Lower lobe of right lung (tissue), 2 donors: ENCODE measurements around the gene RABL3. TPM values are rescaled to one million over a fixed set of nuclear protein-coding genes. Genes with fewer than 3 reads are reported as not detected.
"Not testable (repeated sequence)": the region's sequence is repeated elsewhere in the genome, so short reads cannot be mapped to it uniquely, and the experiment has no call there.

Experiments used
- ATAC-seq, 2 donors: fragments of 200-7000 bp; cut with Tn5 transposase; one replicate each; pipeline ENCODE4 v1.9.1; 2020 to 2022; ENCODE audit warnings: mild to moderate bottlenecking in 2 of 2, moderate library complexity in 2 of 2
- DNase-seq: peaks from one replicate; pipeline ENCODE4 v3.0.0-alpha.2; 2020
- H3K27ac ChIP-seq: fragments of 200-600 bp; one replicate; pipeline ENCODE4 v1.8.0; 2022
- H3K27me3 ChIP-seq: fragments of 200-600 bp; one replicate; pipeline ENCODE4 v1.8.0; 2022; ENCODE audit warnings: low read depth
- H3K36me3 ChIP-seq: fragments of 200-600 bp; one replicate; pipeline ENCODE4 v1.8.0; 2022; ENCODE audit warnings: mild to moderate bottlenecking
- H3K4me1 ChIP-seq: fragments of 200-600 bp; one replicate; pipeline ENCODE4 v1.8.0; 2022
- H3K4me3 ChIP-seq: fragments of 200-600 bp; one replicate; pipeline ENCODE4 v1.8.0; 2022; ENCODE audit warnings: mild to moderate bottlenecking
- H3K9me3 ChIP-seq: fragments of 200-600 bp; one replicate; pipeline ENCODE4 v1.8.0; 2022
- intact Hi-C: fragments of 100-400 bp; cut with DNase I; formaldehyde crosslinking; loops from one replicate; pipeline ENCODE4 v1.11.0; 2022
- total RNA-seq: library from RNA; stranded (reverse); fragmentation: NEBNext Ultra II Directional; extraction: Animal tissue kit (Norgen Biotek cat#: 25700); gene quantifications from one replicate; pipeline ENCODE4 v1.2.1, GENCODE V29; 2021
- TF ChIP-seq, protein P1 (sequence below): fragments of 200-600 bp; IDR thresholded peaks from one replicate; pipeline ENCODE4 v1.8.0; 2022; ENCODE audit warnings: antibody characterized with exemption, mild to moderate bottlenecking
- donor health status: DM: no; HTN: yes; CAD: no; lungs with severe emphysema.

The RABL3 gene
- total RNA-seq, 1 donor from 2014 or later, result 24.5 TPM

DNA sequence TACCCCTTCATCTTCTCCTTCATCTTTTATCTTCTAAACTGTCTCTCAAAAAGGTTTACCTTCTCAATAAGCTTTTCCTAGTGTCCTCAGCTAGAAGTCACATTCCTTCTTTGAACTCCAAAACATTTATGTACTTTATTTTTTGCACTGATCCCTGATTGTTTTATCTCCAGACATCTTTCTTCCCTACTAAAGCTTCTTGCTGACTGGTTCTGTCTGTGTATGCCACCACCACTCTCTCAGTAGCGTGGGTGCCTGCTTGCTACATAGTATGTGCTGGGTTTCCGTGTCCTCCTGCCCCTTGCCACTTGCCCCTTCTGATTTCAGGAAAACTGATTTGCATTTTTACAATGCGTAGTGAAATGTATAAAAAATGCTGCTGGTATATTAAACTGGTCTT lies 24.3 kb upstream of the RABL3 start:
- no peak for ATAC-seq
- no peak overlapping the region for H3K4me3 ChIP-seq
- peaks cover 7% of the 10 kb centered on the region for H3K4me1 ChIP-seq
- TF ChIP-seq, protein P1, sequence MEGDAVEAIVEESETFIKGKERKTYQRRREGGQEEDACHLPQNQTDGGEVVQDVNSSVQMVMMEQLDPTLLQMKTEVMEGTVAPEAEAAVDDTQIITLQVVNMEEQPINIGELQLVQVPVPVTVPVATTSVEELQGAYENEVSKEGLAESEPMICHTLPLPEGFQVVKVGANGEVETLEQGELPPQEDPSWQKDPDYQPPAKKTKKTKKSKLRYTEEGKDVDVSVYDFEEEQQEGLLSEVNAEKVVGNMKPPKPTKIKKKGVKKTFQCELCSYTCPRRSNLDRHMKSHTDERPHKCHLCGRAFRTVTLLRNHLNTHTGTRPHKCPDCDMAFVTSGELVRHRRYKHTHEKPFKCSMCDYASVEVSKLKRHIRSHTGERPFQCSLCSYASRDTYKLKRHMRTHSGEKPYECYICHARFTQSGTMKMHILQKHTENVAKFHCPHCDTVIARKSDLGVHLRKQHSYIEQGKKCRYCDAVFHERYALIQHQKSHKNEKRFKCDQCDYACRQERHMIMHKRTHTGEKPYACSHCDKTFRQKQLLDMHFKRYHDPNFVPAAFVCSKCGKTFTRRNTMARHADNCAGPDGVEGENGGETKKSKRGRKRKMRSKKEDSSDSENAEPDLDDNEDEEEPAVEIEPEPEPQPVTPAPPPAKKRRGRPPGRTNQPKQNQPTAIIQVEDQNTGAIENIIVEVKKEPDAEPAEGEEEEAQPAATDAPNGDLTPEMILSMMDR, result no peak
- H3K9me3 ChIP-seq, result no peaks in the 10 kb centered on the region
- peaks cover 9% of the 10 kb centered on the region for H3K36me3 ChIP-seq
- no peaks in the 10 kb centered on the region for H3K27me3 ChIP-seq
- H3K27ac ChIP-seq, result no peak overlapping the region
- DNase-seq, result no peak
- intact Hi-C loops, result no loop called here

DNA sequence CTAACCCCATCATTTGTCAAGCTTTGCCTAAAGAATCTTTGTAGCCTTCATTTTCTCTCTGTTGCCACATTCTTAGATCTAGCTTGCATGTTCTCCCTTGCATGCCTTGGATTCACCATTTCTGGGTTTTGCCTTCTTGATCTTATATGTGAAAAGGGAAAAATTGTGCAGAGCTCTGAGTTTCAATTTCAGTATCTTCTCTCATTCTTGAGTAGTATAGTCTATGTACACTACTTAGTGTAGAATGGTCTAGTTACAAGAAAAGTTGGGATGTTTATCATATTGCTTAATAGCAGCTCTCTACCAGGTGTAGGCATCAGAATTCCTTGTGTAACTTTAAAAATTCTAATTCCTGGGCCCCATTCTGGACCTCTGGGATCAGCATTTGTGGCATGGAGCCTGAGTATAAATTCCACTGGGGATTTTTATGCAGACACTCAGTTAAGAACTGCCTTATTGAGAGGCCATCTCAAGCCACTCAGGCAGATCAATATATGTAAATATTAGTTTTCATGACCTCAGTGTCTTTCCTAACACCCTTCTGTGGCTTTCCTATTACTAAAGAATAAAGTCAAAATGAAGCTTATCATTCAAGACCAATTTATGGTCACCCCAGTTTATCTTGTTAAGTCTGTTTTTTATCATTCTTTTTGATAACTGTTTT lies 23.6 kb upstream of the RABL3 start:
- ATAC-seq (no peak), DNase-seq (no peak)
- Histone ChIP-seq H3K4me3 (no peak overlapping the region), H3K36me3 (peaks cover 3% of the 10 kb centered on the region), H3K27me3 (no peaks in the 10 kb centered on the region), H3K4me1 (peaks cover 7% of the 10 kb centered on the region), H3K27ac (no peak overlapping the region), H3K9me3 (no peaks in the 10 kb centered on the region)
- TF ChIP-seq, protein P1, result no peak
- intact Hi-C loops, result no loop called here

DNA sequence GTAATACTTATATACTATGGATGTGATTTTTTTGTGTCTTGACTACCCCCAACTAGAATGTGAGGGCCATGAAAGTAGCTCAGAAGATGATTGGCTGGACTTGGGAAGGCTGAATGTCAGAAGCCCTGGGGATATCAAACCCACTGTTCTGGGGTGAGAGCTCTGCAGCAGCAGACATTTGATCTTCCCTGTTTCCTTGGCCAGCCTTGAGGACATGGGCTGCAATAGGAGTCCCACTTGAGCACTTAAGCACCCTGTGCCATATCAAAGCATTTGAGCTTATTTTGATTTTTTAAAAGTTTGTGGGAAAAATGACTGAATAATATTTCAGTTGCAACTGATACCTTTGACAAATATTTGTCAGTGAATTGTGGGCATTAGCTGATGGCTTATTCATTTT lies 21.9 kb upstream of the RABL3 start:
- no peak for ATAC-seq
- H3K36me3 ChIP-seq, result no peaks in the 10 kb centered on the region
- H3K4me3 ChIP-seq, result no peak overlapping the region
- H3K27ac ChIP-seq, result no peak overlapping the region
- H3K27me3 ChIP-seq, result no peaks in the 10 kb centered on the region
- H3K9me3 ChIP-seq, result no peaks in the 10 kb centered on the region
- DNase-seq, result no peak
- peaks cover 7% of the 10 kb centered on the region for H3K4me1 ChIP-seq
- TF ChIP-seq, protein P1, result no peak
- intact Hi-C loops, result no loop called here

DNA sequence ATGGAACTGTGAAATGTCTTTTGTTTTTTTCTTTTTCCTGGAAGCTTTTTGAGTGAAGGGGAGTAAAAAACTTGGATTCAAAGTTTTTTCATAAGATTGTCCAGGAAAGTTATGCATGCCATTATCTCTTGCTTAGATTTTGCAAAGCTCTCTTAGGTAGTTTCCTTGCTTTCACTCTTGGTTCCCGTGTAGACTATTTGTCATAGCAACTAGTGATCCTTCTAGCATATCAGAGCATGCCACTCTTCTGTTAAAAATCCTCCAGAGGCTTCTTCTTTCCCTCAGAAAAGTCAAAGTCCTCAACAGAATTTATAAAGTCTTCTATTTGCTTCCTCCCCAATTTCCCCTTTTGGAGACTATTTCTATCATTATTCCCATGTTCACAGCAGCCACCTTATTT lies 21.3 kb upstream of the RABL3 start:
- intact Hi-C loops, result no loop called here
- Histone ChIP-seq H3K27me3 (no peaks in the 10 kb centered on the region), H3K4me1 (peaks cover 7% of the 10 kb centered on the region), H3K36me3 (no peaks in the 10 kb centered on the region), H3K4me3 (no peak overlapping the region), H3K27ac (no peak overlapping the region), H3K9me3 (no peaks in the 10 kb centered on the region)
- ATAC-seq (no peak), DNase-seq (no peak)
- TF ChIP-seq, protein P1, result no peak

DNA sequence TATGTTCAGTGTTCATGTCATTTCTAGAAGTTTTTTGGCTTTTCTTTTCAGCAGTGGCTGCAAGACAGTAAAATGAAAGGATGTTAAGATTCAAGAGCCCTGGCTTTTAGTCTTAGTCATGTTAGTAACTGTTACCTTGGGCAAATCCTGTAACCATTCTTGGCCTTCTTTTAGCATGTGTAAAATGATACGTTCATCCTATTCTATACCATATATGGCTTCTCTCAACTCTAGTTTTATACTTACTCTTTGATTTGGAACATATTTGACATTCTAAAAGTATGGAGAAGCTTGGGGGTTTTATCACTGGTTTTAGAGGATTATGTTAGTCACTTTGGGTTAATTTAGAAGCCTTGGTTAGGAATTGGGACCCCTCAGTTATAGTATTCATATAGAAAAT lies 20.3 kb upstream of the RABL3 start:
- H3K27ac ChIP-seq, result no peak overlapping the region
- no peaks in the 10 kb centered on the region for H3K27me3 ChIP-seq
- ATAC-seq (no peak), DNase-seq (no peak)
- peaks cover 5% of the 10 kb centered on the region for H3K4me1 ChIP-seq
- intact Hi-C loops, result no loop called here
- TF ChIP-seq, protein P1, result no peak
- H3K9me3 ChIP-seq, result no peaks in the 10 kb centered on the region
- no peaks in the 10 kb centered on the region for H3K36me3 ChIP-seq
- no peak overlapping the region for H3K4me3 ChIP-seq

DNA sequence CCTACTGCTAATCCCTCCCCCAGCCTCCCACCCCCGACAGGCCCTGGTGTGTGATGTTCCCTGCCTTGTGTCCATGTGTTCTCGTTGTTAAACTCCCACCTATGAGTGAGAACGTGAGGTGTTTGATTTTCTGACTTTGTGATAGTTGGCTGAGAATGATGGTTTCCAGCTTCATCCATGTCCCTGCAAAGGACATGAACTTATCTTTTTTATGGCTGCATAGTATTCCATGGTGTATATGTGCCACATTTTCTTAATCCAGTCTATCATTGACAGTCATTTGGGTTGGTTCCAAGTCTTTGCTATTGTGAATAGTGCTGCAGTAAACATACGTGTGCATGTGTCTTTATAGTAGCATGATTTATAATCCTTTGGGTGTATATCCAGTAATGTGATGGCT lies 16.2 kb upstream of the RABL3 start:
- H3K9me3 ChIP-seq, intact Hi-C loops, H3K27me3 ChIP-seq, H3K36me3 ChIP-seq, H3K4me1 ChIP-seq, H3K4me3 ChIP-seq, DNase-seq, ATAC-seq, H3K27ac ChIP-seq: not testable (repeated sequence)
